Loucy (cell line): ENCODE data around the gene RANBP9.

Experiments used
- H2AFZ ChIP-seq: fragments of 200-600 bp; sonication (generic); 2 replicates; pipeline ENCODE4 v1.6.0; 2016; ENCODE audit warnings: antibody characterized with exemption, mild to moderate bottlenecking, low read length, moderate library complexity
- H3F3A ChIP-seq: fragments of 200-600 bp; 2 replicates; pipeline ENCODE4 v1.6.0; 2016; ENCODE audit warnings: antibody characterized with exemption, low read depth, mild to moderate bottlenecking
- H3K27me3 ChIP-seq: fragments of 200-600 bp; sonication (generic); 2 replicates; pipeline ENCODE4 v1.6.1; 2014; ENCODE audit warnings: low read length, mild to moderate bottlenecking; ENCODE audit not compliant: insufficient read depth, poor library complexity, severe bottlenecking
- H3K36me3 ChIP-seq: fragments of 200-600 bp; sonication (generic); 2 replicates; pipeline ENCODE4 v1.6.1; 2016; ENCODE audit warnings: low read length; ENCODE audit not compliant: insufficient read depth
- H3K4me1 ChIP-seq: fragments of 200-600 bp; sonication (generic); 2 replicates; pipeline ENCODE4 v1.5.1; 2014; ENCODE audit warnings: low read length, mild to moderate bottlenecking; ENCODE audit not compliant: insufficient read depth, poor library complexity, severe bottlenecking
- H3K4me2 ChIP-seq: fragments of 200-600 bp; sonication (generic); 2 replicates; pipeline ENCODE4 v1.6.0; 2014; ENCODE audit warnings: antibody characterized with exemption, low read length, low read depth, mild to moderate bottlenecking; ENCODE audit not compliant: poor library complexity, severe bottlenecking
- H3K4me3 ChIP-seq: fragments of 200-600 bp; sonication (generic); 2 replicates; pipeline ENCODE4 v1.5.1; 2014; ENCODE audit warnings: low read length, mild to moderate bottlenecking, mixed read lengths; ENCODE audit not compliant: poor library complexity, severe bottlenecking
- H3K79me2 ChIP-seq: fragments of 200-600 bp; sonication (generic); 2 replicates; pipeline ENCODE4 v1.6.1; 2014; ENCODE audit warnings: low read length; ENCODE audit not compliant: insufficient read depth
- H3K9ac ChIP-seq: fragments of 200-600 bp; sonication (generic); 2 replicates; pipeline ENCODE4 v1.6.0; 2014; ENCODE audit warnings: mild to moderate bottlenecking, low read depth, low read length, moderate library complexity; ENCODE audit not compliant: poor library complexity, severe bottlenecking
- H3K9me2 ChIP-seq: fragments of 200-600 bp; sonication (generic); replicated peaks from 2 replicates; pipeline ENCODE4 v1.6.1; 2016; ENCODE audit warnings: low read depth, low read length, mixed read lengths
- H3K9me3 ChIP-seq: fragments of 200-600 bp; sonication (generic); 2 replicates; pipeline ENCODE4 v1.6.1; 2014; ENCODE audit warnings: mild to moderate bottlenecking, antibody characterized with exemption, low read length, low read depth; ENCODE audit not compliant: insufficient read depth
- H4K20me1 ChIP-seq: fragments of 200-600 bp; sonication (generic); 2 replicates; pipeline ENCODE4 v1.6.0; 2014; ENCODE audit warnings: antibody characterized with exemption, low read length, mild to moderate bottlenecking; ENCODE audit not compliant: insufficient read depth, poor library complexity, severe bottlenecking
- CTCF ChIP-seq: fragments of 200-600 bp; sonication (generic); conservative IDR thresholded peaks from 2 replicates; pipeline ENCODE4 v1.5.1; 2014; ENCODE audit warnings: mild to moderate bottlenecking, antibody characterized with exemption, low read length
- EZH2phosphoT487 ChIP-seq: fragments of 200-600 bp; IDR thresholded peaks from 2 replicates; pipeline ENCODE4 v1.6.1; 2018; ENCODE audit warnings: antibody characterized with exemption, mild to moderate bottlenecking, moderate library complexity, borderline replicate concordance

RANBP9 gene

GRCh38 chr6:13643125-13643524 lies 68.5 kb downstream of the RANBP9 start:
- Histone ChIP-seq H3K9ac (no peak overlapping the region), H3K27me3 (no peaks in the 10 kb centered on the region), H4K20me1 (no peaks in the 10 kb centered on the region), H3K4me1 (no peaks in the 10 kb centered on the region), H2AFZ (no peak overlapping the region), H3K4me2 (no peak overlapping the region), H3K9me3 (no peaks in the 10 kb centered on the region), H3K79me2 (no peaks in the 10 kb centered on the region), H3F3A (no peaks in the 10 kb centered on the region), H3K36me3 (peaks cover 73% of the 10 kb centered on the region; the same call in 1 of the 2 replicates), H3K9me2 (no peaks in the 10 kb centered on the region), H3K4me3 (no peak overlapping the region)
- TF ChIP-seq CTCF, result no peak

DNA sequence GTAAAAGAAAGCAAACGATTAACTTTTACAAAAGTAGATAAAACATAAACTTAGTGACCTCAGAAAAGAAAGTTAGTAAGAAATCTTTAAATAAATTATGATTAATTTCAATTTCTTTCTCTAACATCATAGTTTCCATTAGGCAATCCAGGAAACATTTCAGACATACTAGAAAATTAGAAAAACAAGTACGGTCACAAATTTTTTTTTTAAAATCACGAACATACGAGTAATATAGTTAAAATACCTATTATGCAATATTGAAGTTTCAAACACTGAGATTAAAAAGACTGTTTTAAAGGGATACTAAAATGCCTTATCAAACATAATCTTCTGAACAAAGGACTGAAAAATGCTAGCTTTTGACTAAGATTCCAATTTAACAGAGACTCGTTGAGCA lies 70.3 kb downstream of the RANBP9 start:
- Histone ChIP-seq H3K79me2 (no peaks in the 10 kb centered on the region), H3K4me1 (no peaks in the 10 kb centered on the region), H4K20me1 (no peaks in the 10 kb centered on the region), H3K4me3 (no peak overlapping the region), H3K9me2 (no peaks in the 10 kb centered on the region), H3K27me3 (no peaks in the 10 kb centered on the region), H2AFZ (no peak overlapping the region), H3K4me2 (no peak overlapping the region), H3K9me3 (no peaks in the 10 kb centered on the region), H3K9ac (no peak overlapping the region), H3K36me3 (peaks cover 84% of the 10 kb centered on the region; the same call in 1 of the 2 replicates), H3F3A (no peaks in the 10 kb centered on the region)
- TF ChIP-seq EZH2phosphoT487 (no peak), CTCF (no peak)

DNA sequence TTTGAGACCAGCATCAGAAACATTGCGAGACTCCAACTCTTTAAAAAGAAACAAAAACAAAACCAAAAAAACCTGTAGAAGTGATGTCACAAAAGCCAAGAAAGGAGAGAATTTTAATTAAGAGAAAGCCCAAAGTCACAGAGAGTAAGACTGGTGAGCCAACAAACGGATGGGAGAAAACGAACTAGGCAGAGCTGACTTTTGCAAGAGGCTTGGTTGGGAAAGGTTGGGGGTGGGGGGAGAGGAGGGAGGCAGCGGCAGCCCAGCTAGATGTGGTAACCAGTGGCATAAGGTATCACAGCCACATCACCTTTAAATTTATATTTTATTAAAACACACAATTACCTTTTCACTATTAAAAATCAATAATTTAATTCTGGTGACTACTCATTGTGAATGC lies 73.0 kb downstream of the RANBP9 start:
- Histone ChIP-seq H3K27me3 (no peaks in the 10 kb centered on the region), H3K4me1 (no peaks in the 10 kb centered on the region), H3K4me2 (no peak overlapping the region), H4K20me1 (no peaks in the 10 kb centered on the region), H2AFZ (no peak overlapping the region), H3K4me3 (no peak overlapping the region), H3K9ac (no peak overlapping the region), H3K79me2 (no peaks in the 10 kb centered on the region), H3K9me3 (no peaks in the 10 kb centered on the region), H3F3A (no peaks in the 10 kb centered on the region), H3K36me3 (peaks cover 80% of the 10 kb centered on the region; the same call in 1 of the 2 replicates), H3K9me2 (no peaks in the 10 kb centered on the region)
- TF ChIP-seq EZH2phosphoT487, result no peak
- no peak for TF ChIP-seq CTCF
